Stimulated activated naive CD8-positive, alpha-beta T cell treated with anti-CD3 and anti-CD28 coated beads, Interleukin-15, amount 100 ng/mL, for 72 hours (primary cell): ENCODE measurements around the gene SUPT3H.
"Not testable (repeated sequence)": the region's sequence is repeated elsewhere in the genome, so short reads cannot be mapped to it uniquely, and the experiment has no call there.

Experiments
- ATAC-seq: fragments of 150-1000 bp; cut with Tn5 transposase; 2 replicates; pipeline ENCODE4 v1.10.0; 2021; ENCODE audit warnings: mild to moderate bottlenecking, moderate library complexity
- DNase-seq, 2 donors: peaks; one replicate each; pipeline ENCODE4 v3.0.0; 2021 to 2022
- H3K27ac Mint-ChIP-seq, 2 donors: one replicate each; pipeline ENCODE4 v1.8.0; 2022; ENCODE audit warnings: mild to moderate bottlenecking in 2 of 2, mixed read lengths in 2 of 2, moderate library complexity in 2 of 2
- H3K27me3 Mint-ChIP-seq: one replicate; pipeline ENCODE4 v1.8.0; 2022; ENCODE audit warnings: mixed read lengths
- H3K4me1 Mint-ChIP-seq: one replicate; pipeline ENCODE4 v1.8.0; 2022; ENCODE audit warnings: mild to moderate bottlenecking, mixed read lengths
- H3K4me3 Mint-ChIP-seq, 2 donors: one replicate each; pipeline ENCODE4 v1.8.0; 2022; ENCODE audit warnings: mild to moderate bottlenecking in 2 of 2, mixed read lengths in 2 of 2, moderate library complexity in 1 of 2
- H3K9me3 Mint-ChIP-seq, 2 donors: one replicate each; pipeline ENCODE4 v1.8.0; 2022; ENCODE audit warnings: mixed read lengths in 2 of 2

SUPT3H gene

DNA sequence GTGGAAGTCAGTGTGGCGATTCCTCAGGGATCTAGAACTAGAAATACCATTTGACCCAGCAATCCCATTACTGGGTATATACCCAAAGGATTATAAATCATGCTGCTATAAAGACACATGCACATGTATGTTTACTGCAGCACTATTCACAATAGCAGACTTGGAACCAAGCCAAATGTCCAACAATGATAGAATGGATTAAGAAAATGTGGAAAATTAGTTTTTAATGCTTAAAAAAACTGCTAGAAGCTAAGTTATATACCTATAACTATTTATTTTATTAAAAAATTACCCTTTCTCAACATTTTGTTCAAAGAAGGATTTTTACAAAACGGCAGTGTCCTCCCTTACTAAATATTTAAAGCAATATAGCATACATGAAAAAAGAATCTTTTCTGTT lies 335.1 kb downstream of the SUPT3H start:
- peaks cover 25% of the 10 kb centered on the region for H3K4me1 Mint-ChIP-seq
- H3K27me3 Mint-ChIP-seq, DNase-seq, ATAC-seq, H3K27ac Mint-ChIP-seq, H3K9me3 Mint-ChIP-seq, H3K4me3 Mint-ChIP-seq: not testable (repeated sequence)

DNA sequence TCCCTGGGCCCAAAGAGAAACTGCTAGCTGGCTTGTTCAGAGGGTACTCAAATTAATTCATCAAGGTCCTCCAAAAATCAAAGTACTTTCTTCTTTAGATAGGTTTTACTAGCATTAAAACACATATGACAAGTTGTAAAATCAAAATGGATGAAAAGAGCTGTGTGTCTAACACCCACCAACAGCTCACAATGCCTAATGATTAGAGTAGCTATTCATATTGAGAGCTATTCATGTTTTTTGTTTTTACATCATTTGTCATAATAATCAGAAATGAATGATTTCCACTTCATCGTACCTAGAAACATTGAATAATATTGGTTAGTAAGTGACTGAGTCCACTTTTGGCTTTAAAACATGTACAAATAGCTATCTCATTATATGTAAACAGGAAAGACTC lies 339.5 kb downstream of the SUPT3H start:
- no peak for ATAC-seq
- Mint-ChIP-seq H3K27me3 (no peaks in the 10 kb centered on the region), H3K4me1 (no peaks in the 10 kb centered on the region)

DNA sequence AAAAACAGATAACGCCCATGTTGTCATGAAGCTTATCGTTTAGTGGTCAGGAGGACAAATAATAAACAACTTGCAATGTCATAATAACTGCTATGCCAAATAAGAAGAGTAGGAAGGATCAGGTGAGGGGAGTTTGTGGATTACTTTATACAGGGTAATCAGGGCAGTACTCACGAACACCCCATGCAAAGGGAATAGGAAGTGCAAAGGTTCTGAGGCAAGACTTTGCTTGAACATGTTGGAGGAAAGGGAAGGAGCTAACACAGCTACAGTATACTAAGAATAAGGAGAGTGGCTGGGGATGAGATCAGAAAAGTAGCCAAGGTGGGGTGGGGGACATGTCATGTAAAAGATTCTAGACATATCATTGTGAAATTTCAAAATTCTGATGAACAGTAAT lies 341.6 kb downstream of the SUPT3H start:
- ATAC-seq (no peak), DNase-seq (no peak)
- Mint-ChIP-seq H3K27me3 (no peaks in the 10 kb centered on the region), H3K4me1 (peaks cover 5% of the 10 kb centered on the region), H3K9me3 (no peaks in the 10 kb centered on the region), H3K4me3 (no peak overlapping the region), H3K27ac (peak overlapping the region in 1 of 2 donors; percentile 12)

More for the DNA sequence above, 339.5 kb downstream of the SUPT3H start:
- no peak overlapping the region for H3K4me3 Mint-ChIP-seq
- no peak overlapping the region for H3K27ac Mint-ChIP-seq
- no peak for DNase-seq
- H3K9me3 Mint-ChIP-seq = no peaks in the 10 kb centered on the region

DNA sequence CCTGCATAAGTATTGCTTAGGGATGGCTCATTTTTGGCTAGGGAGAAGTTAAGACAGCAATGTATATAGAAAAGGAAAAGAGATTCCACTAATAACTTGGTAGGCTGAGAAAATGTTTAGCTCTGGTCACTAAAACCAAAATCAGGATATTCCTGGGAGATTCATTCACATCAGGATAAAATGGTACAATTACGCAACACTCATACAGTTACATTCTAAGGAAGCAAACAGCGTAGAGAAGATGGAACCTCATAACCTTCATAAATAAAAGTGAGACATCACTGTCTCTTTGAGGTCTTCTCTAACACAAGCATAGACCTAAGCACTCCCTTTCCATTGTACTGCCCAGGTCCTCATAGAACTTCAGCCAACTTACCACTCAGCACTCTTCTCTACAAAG lies 345.3 kb downstream of the SUPT3H start:
- Mint-ChIP-seq H3K9me3 (peaks cover 9 to 11% of the 10 kb centered on the region in 2 donors), H3K4me1 (peaks cover 5% of the 10 kb centered on the region), H3K27me3 (no peaks in the 10 kb centered on the region), H3K4me3 (no peak overlapping the region), H3K27ac (no peak overlapping the region)
- DNase-seq (no peak), ATAC-seq (no peak)

DNA sequence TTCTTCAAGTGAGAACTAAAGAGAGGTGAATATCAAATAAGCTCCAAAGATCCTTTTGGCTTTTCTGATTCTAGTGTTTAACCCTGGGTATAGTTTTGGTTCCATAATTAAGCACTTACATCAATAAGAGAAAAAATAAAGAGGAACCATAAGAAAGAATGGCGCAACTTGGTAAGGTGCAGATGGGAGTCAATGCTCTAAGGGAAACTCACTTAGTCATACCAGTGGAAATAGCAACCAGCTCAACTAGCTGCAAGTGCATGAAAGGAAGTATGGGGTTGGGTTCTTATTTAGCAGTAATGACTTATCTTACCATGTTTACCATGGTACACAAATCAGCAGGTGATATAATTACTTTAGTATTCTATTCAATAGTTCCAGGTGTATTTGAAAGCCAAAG lies 346.1 kb downstream of the SUPT3H start:
- Mint-ChIP-seq H3K27me3 (no peaks in the 10 kb centered on the region), H3K27ac (no peak overlapping the region), H3K9me3 (peaks cover 16% of the 10 kb centered on the region in 2 donors), H3K4me3 (no peak overlapping the region), H3K4me1 (peaks cover 5% of the 10 kb centered on the region)
- no peak for DNase-seq
- ATAC-seq = no peak

DNA sequence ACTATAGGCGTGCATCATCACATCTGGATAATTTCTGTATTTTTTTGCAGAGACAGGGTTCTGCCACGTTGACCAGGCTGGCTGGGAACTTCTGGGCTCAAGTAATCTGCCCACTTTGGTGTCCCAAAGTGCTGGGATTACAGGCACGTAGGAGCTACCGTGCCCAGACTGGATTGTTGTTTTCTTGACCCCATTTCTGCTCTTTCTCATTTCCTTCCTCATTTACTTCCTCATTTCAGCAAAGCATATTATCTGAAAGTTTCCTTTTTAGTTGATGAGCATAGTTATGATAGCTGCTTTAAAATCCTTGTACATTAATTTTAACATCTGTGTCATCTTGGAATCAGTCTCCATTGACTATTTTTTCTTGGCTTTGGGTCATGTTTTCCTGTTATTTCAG lies 350.6 kb downstream of the SUPT3H start:
- Mint-ChIP-seq H3K9me3 (peaks cover 22 to 32% of the 10 kb centered on the region in 2 donors), H3K4me1 (peaks cover 7% of the 10 kb centered on the region), H3K4me3 (no peak overlapping the region), H3K27ac (no peak overlapping the region), H3K27me3 (no peaks in the 10 kb centered on the region)
- no peak for DNase-seq
- ATAC-seq = no peak

DNA sequence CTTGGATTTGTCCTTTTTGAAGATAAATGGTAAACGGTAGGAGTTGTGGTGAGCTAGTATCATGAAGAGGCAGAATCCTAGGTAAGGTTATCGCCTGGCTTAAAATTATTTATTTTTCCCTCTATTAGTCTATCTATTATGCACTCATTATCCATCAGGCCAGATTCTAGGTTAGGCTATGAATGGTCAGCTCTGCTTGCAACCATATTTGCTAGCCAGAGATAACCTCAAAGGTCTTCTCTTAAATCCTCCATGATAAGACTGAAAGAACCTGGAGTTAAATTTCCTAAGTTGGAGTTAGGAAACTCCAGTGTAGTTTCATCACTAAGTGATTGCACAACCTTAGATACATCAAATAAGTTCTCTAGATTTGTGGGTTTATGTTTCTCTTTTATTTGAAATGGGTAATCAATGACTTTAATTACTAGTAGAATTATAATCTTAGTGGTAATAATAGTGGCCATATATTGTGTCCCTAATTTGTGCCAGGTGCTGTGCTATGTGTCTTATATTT lies 351.7 kb downstream of the SUPT3H start:
- no peak overlapping the region for H3K27ac Mint-ChIP-seq
- H3K9me3 Mint-ChIP-seq = peaks cover 22 to 32% of the 10 kb centered on the region in 2 donors
- H3K27me3 Mint-ChIP-seq = no peaks in the 10 kb centered on the region
- DNase-seq = no peak
- H3K4me1 Mint-ChIP-seq = peaks cover 16% of the 10 kb centered on the region
- no peak for ATAC-seq
- H3K4me3 Mint-ChIP-seq = no peak overlapping the region

DNA sequence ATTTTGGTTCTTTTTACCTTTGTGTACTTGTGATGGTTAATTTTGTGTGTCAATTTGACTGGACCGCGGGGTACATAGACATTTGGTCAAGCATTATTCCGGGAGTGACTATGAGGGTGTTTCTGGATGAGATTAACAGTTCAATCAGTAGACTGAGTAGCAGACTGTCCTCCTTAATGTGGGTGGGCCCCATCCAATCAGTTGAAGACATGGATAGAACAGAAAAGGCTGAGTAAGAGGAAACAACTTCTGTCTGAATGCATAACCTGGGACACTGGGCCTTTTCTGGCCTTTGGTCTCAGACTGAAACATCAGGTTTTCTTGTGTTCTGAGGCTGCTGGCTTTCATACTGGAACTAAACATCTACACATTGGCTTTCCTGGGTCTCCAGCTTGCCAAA lies 353.1 kb downstream of the SUPT3H start:
- Mint-ChIP-seq H3K27me3 (no peaks in the 10 kb centered on the region), H3K9me3 (peaks cover 22 to 32% of the 10 kb centered on the region in 2 donors), H3K4me3 (no peak overlapping the region), H3K27ac (no peak overlapping the region), H3K4me1 (peaks cover 17% of the 10 kb centered on the region)
- ATAC-seq (no peak), DNase-seq (no peak)

DNA sequence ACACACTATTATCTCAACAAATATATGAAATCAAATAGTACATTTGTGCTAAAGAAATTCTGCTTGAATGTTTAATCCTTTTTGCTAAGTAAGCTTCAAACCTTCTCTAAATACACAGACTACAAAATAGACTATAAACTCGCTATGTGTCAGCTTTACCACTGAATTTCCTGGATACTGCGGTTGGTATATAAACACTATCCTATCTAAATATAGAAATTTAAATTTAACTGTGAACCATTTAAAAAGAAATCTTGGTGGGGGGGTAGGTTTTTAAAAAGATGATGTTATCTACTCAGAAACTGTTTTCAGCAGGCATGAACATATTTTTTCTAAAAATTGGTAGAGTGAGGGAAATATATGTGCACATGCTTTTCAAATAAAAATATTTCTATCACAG lies 356.1 kb downstream of the SUPT3H start:
- peaks cover 6 to 16% of the 10 kb centered on the region in 2 donors for H3K9me3 Mint-ChIP-seq
- no peak overlapping the region for H3K4me3 Mint-ChIP-seq
- DNase-seq = no peak
- no peak overlapping the region for H3K27ac Mint-ChIP-seq
- no peak for ATAC-seq
- H3K4me1 Mint-ChIP-seq = peaks cover 17% of the 10 kb centered on the region
- H3K27me3 Mint-ChIP-seq = no peaks in the 10 kb centered on the region

DNA sequence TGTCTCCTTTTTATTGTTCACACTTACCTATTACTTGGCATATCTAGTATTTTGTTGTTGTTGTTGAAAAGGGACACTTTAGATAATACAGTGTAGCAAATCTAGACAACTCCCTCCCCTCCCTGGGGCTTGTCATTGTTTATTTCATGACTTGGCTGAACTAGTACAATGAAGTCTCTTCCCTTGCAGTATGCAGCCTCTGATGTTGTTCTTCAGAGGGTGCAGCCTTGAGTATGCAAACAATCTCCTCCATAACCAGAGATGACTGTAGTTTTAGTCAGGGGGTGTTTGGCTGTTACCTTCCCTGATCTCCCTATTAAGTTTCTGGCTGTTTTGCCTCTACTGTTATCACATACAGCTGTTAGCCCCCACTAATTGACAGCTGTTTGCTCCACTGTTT lies 365.0 kb downstream of the SUPT3H start:
- ATAC-seq (no peak), DNase-seq (no peak)
- Mint-ChIP-seq H3K4me1 (peaks cover 29% of the 10 kb centered on the region), H3K4me3 (no peak overlapping the region), H3K27ac (no peak overlapping the region), H3K27me3 (no peaks in the 10 kb centered on the region), H3K9me3 (peaks cover 35 to 36% of the 10 kb centered on the region in 2 donors)

DNA sequence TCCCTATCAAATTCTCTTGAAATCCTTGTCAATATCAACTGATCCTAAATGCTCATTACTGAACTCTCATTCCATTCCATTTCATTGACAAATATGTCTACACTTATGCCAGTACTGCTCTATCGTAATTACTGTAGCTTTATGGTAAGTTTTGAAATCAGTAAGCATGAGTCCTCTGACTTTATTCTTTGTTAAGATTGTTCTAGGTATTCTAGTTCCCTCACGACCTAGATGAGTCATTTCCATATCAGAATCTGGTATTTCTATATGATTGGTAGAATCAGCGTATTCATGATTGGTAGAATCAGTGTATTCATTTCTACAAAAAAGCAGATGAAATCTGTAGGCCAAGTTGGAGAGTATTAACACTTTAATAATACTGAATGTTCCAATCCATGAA lies 368.2 kb downstream of the SUPT3H start:
- ATAC-seq = peak; percentile 98

DNA sequence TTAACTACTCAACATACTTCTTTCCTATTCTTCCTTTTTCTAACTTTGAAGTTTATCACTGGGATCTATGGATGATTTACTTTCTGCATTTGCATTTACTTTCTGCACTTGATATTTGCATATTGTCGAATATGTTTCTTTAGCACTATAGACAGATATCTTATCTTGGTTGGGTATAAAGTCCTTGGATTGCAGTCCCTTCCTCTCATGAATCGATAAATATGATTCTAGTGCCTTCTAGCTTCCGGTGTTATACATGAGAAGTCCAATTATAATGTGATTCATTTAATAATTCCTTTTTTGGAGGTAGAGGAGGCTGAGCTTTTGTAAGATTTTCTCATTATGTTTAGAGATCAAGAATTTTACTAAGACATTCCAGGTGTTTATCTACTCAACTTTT lies 370.8 kb downstream of the SUPT3H start:
- H3K4me1 Mint-ChIP-seq = peaks cover 41% of the 10 kb centered on the region
- H3K27me3 Mint-ChIP-seq = no peaks in the 10 kb centered on the region
- ATAC-seq (no peak), DNase-seq (no peak)
- H3K27ac Mint-ChIP-seq = no peak overlapping the region
- H3K9me3 Mint-ChIP-seq = peaks cover 25 to 28% of the 10 kb centered on the region in 2 donors
- no peak overlapping the region for H3K4me3 Mint-ChIP-seq

More for the DNA sequence above, 368.2 kb downstream of the SUPT3H start:
- H3K27me3 Mint-ChIP-seq = no peaks in the 10 kb centered on the region
- peak overlapping the region in 1 of 2 donors; percentile 88 for H3K27ac Mint-ChIP-seq
- peak overlapping the region in 1 of 2 donors; percentile 56 for H3K4me3 Mint-ChIP-seq
- DNase-seq = no peak
- H3K9me3 Mint-ChIP-seq = peaks cover 36 to 42% of the 10 kb centered on the region in 2 donors
- H3K4me1 Mint-ChIP-seq = peaks cover 29% of the 10 kb centered on the region

DNA sequence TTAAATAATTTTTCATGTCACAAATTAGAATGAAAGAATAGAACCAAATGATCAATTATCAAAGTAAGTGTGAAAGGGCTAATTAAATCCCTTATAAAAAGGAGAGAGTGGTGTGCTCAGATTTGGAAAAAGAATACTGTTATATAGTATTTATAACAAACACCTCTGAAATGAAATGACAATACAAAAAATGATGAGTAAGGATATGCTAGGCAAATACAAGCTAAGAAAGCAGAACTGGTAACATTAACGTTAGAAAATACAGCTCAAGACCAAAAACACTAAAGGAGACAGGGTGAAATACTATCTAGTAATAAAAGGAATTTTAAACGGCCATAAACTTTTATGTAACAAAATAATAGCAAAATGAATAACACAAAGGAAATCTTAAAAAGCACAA lies 373.8 kb downstream of the SUPT3H start:
- ATAC-seq = no peak
- DNase-seq = no peak
- H3K27me3 Mint-ChIP-seq = no peaks in the 10 kb centered on the region
- no peak overlapping the region for H3K4me3 Mint-ChIP-seq
- H3K27ac Mint-ChIP-seq = no peak overlapping the region
- H3K9me3 Mint-ChIP-seq = peaks cover 2 to 7% of the 10 kb centered on the region in 2 donors
- peaks cover 32% of the 10 kb centered on the region for H3K4me1 Mint-ChIP-seq

DNA sequence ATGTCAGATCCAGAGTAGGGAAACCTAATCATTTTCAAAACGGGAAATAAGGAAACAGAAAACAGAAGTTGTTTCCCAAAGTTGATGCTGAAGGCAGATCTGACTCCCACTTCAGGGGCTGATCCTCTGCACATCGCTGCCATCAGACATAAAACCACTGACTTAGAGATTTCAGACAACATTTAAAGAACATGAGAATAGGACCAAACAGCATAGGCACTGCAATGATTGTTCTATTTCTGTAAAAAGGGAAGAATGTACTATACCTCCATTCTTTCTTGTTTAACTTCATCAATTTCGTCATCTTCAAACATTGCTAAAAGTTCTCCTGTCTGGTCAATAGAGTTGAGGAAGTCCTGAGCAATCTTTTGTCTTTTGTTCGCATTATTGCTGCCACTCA lies 374.3 kb downstream of the SUPT3H start:
- ATAC-seq (no peak), DNase-seq (no peak)
- Mint-ChIP-seq H3K27ac (no peak overlapping the region), H3K9me3 (peaks cover 0 to 7% of the 10 kb centered on the region in 2 donors), H3K4me3 (no peak overlapping the region), H3K4me1 (peaks cover 30% of the 10 kb centered on the region), H3K27me3 (no peaks in the 10 kb centered on the region)

DNA sequence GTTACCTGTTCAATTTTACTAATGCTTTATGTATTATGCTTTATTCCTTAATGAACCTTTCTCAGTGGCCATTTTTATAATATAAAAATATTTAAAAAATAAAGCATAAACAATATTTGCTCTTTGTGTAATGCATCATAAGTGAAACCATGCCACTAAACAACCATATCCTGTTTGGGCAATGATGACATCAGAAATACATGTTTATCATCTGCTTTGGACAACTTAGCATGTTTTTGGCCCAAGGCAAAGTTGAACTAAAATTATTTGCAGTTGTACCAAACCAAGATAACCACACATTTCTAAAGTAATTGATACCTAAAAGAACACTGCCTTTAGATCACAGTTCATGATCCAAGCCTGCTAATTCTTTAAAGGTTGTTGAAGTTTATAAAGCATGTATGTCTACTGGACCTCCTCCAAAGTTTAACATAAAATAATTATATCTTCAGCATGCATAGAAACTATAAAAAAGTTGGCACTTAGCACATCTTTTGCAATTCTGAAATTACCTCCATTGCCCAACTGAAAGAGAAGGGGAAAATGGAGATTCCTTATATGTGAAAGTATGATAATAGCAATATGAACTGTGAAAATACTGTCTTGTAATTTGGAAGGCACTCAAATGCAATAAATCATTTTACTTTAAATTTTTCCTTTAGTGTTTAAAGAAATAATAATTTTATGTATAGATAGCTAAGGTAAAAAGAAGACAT lies 375.2 kb downstream of the SUPT3H start:
- H3K27me3 Mint-ChIP-seq = no peaks in the 10 kb centered on the region
- H3K9me3 Mint-ChIP-seq = peaks cover 0 to 6% of the 10 kb centered on the region in 2 donors
- no peak for DNase-seq

DNA sequence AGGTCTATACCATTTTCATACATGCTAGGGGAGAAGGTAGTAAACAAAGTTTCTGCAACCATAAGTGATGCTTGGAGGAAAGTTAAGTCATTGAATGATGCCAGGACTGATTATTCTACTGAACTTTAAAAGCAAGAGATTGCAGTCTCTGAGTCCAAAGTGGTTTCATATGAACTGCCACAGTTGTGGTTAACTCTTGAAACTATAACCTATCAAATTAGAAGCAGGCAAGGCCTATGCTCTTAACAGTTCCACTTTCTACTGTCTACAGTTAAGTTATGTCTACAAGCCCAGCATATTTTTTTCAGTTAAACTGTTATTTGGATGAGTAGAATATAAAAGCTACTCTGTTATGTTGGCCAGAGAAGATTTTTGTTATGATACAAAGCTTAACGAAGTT lies 376.1 kb downstream of the SUPT3H start:
- H3K4me1 Mint-ChIP-seq = peaks cover 30% of the 10 kb centered on the region
- H3K4me3 Mint-ChIP-seq = peak overlapping the region in 1 of 2 donors; percentile 50
- peak; percentile 100 for ATAC-seq
- peak in 1 of 2 donors; percentile 11 for DNase-seq
- H3K9me3 Mint-ChIP-seq = no peaks in the 10 kb centered on the region
- H3K27ac Mint-ChIP-seq = peak overlapping the region; percentile 50 to 93
- H3K27me3 Mint-ChIP-seq = no peaks in the 10 kb centered on the region

More for the DNA sequence above, 375.2 kb downstream of the SUPT3H start:
- peak overlapping the region; percentile 35 to 50 for H3K4me3 Mint-ChIP-seq
- no peak for ATAC-seq
- peaks cover 30% of the 10 kb centered on the region for H3K4me1 Mint-ChIP-seq
- peak overlapping the region in 1 of 2 donors; percentile 93 for H3K27ac Mint-ChIP-seq
